Body of pancreas (tissue), 4 donors: ENCODE data around the gene MAML3. TPM values are rescaled to one million over a fixed set of nuclear protein-coding genes. Genes with fewer than 3 reads are reported as not detected.

Experiments
- ATAC-seq: fragments of 150-250 bp; one replicate; pipeline ENCODE4 v1.9.1; 2016
- DNase-seq, 4 donors: peaks; one replicate each; pipeline ENCODE4 v3.0.0-alpha.2; 2019
- H3K27ac ChIP-seq, 4 donors: fragments of 200-600 bp; sonication (generic); 1 replicate in 3 of 4; 2 replicates in 1 of 4; pipeline versions ENCODE4 v1.5.1 to v1.6.1; 2016 to 2019; ENCODE audit warnings: mild to moderate bottlenecking in 1 of 4, mixed read lengths in 1 of 4, moderate library complexity in 1 of 4
- H3K27me3 ChIP-seq, 2 donors: fragments of 200-600 bp; sonication (generic); one replicate each; pipeline ENCODE4 v1.6.0; 2016; ENCODE audit warnings: mild to moderate bottlenecking in 1 of 2
- H3K36me3 ChIP-seq, 2 donors: fragments of 200-600 bp; sonication (generic); replicated peaks in 1 of 2; 2 replicates each; pipeline ENCODE4 v1.5.1; 2016; ENCODE audit warnings: low read depth in 2 of 2; ENCODE audit not compliant: insufficient read depth in 1 of 2
- H3K4me1 ChIP-seq: fragments of 200-600 bp; sonication (generic); one replicate; pipeline ENCODE4 v1.6.0; 2016
- H3K4me3 ChIP-seq, 2 donors: fragments of 200-600 bp; sonication (generic); 1 replicate in 1 of 2; 2 replicates in 1 of 2; pipeline ENCODE4 v1.5.1; 2016 to 2019
- H3K9me3 ChIP-seq, 3 donors: fragments of 200-600 bp; sonication (generic); 1 replicate in 2 of 3; 2 replicates in 1 of 3; pipeline ENCODE4 v1.5.1; 2016
- POLR2A ChIP-seq, 3 donors: fragments of 450-650 bp; IDR thresholded peaks; one replicate each; pipeline ENCODE4 v1.6.1; 2016; ENCODE audit warnings: antibody characterized with exemption in 3 of 3, mild to moderate bottlenecking in 2 of 3
- WGBS, 2 donors: methylation state at CpG; one replicate each; pipeline ENCODE4 v1.1.5; 2017; 5-methylcytosine and 5-hydroxymethylcytosine counted together
- intact Hi-C: fragments of 100-400 bp; cut with DNase I; formaldehyde crosslinking; loops from one replicate; pipeline ENCODE4 v1.15.1; 2023
- total RNA-seq, 2 donors: library from RNA; depleted of rRNA; stranded (reverse); fragments of >200 nt; gene quantifications; one replicate each; pipeline ENCODE4 v1.1.0, GENCODE V29; 2016
- TF ChIP-seq, protein P1 (sequence below), 7 experiments: fragments of 450-650 bp in 4 of 7; fragments of 200-600 bp in 3 of 7; sonication (generic) in 3 of 7; IDR thresholded peaks; one replicate each; pipeline ENCODE4 v1.5.1; 2016 to 2019; ENCODE audit warnings: antibody characterized with exemption in 7 of 7

The MAML3 gene
- total RNA-seq, 2 donors from 2014 or later: 11.2 to 11.4 TPM

DNA sequence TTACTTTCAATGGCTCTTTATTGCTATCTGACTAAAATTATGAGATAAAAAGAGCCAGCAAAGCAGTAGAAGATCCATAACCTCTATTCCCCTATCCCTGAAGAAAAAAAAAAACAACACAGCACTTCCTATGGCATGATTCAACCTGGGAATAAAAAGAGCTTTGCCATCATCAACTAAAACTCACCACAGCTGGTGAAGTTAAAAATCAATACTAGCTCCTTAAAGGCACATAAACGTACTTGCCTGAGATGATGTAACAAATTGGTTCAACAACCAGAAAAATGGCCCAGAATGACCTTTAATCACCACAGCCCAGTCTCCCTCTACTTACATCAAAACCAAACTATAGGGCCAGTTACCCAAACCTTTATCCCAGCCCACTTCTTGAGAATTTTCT is 153.8 kb downstream of the MAML3 start:
- ATAC-seq: no peak
- TF ChIP-seq POLR2A (IDR thresholded peaks at IDR 0.05): no peak
- TF ChIP-seq, protein P1, sequence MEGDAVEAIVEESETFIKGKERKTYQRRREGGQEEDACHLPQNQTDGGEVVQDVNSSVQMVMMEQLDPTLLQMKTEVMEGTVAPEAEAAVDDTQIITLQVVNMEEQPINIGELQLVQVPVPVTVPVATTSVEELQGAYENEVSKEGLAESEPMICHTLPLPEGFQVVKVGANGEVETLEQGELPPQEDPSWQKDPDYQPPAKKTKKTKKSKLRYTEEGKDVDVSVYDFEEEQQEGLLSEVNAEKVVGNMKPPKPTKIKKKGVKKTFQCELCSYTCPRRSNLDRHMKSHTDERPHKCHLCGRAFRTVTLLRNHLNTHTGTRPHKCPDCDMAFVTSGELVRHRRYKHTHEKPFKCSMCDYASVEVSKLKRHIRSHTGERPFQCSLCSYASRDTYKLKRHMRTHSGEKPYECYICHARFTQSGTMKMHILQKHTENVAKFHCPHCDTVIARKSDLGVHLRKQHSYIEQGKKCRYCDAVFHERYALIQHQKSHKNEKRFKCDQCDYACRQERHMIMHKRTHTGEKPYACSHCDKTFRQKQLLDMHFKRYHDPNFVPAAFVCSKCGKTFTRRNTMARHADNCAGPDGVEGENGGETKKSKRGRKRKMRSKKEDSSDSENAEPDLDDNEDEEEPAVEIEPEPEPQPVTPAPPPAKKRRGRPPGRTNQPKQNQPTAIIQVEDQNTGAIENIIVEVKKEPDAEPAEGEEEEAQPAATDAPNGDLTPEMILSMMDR (IDR thresholded peaks at IDR 0.05): no peak
- 12 to 25% methylated on average over 1 of the region's 1 CpG for WGBS, 2 donors
- no peaks in the 10 kb centered on the region for H3K36me3 ChIP-seq
- no peaks in the 10 kb centered on the region for H3K9me3 ChIP-seq
- H3K4me1 ChIP-seq: peaks cover 24% of the 10 kb centered on the region
- intact Hi-C loops: no loop called here
- no peak overlapping the region for H3K27ac ChIP-seq
- DNase-seq: no peak
- no peak overlapping the region for H3K4me3 ChIP-seq
- no peaks in the 10 kb centered on the region for H3K27me3 ChIP-seq

DNA sequence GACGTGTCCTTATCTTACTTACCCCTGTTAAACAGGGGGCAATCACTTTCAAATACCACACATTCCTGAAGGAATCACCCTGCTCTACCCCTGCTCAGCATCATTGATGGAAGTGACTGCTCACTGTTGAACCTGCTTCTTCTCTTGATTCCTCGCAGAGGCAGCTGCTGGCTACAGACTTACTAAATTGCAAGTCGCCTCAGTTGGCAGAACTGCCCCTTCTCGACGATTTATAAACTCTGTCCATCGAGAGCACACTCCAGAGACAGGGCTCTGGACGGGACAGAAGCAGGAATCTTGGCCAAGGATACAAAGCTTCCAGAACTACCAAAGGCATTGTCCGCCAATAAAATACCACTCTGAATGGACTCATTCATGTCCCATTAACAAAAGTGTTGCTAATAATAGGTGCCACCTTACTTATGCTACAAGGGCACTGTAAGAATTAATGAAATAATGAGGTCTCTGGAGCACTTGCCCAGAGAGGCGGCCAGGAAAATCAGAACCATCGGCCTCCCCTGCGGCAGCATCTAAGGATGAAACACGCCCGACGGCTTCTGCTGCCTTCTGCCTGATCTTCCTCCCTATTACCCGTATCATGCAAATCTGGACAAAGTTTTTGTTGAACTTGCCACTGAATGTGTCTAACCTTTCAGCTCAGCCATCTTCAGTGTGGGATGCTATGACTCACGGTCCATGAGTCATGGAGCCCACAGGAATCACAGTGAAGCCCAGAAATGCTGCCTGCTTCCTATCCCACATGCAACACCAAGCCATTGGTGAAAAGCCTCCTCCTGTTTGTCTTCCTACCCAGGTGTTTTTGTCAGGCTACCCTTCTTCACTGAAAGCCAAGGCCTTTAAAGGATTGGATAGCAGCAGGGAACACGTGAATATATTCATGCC is 164.9 kb downstream of the MAML3 start:
- Histone ChIP-seq H3K36me3 (no peaks in the 10 kb centered on the region), H3K27me3 (no peaks in the 10 kb centered on the region), H3K27ac (no peak overlapping the region), H3K4me3 (no peak overlapping the region), H3K9me3 (no peaks in the 10 kb centered on the region), H3K4me1 (peaks cover 27% of the 10 kb centered on the region)
- intact Hi-C loops: no loop called here
- peak; percentile 45 for ATAC-seq
- TF ChIP-seq, protein P1 (IDR thresholded peaks at IDR 0.05): no peak
- TF ChIP-seq POLR2A (IDR thresholded peaks at IDR 0.05): no peak
- peak in 3 of 4 donors; percentile 26 to 64 (median 35) for DNase-seq
- 80 to 82% methylated on average over 17 of the region's 17 CpGs for WGBS, 2 donors

DNA sequence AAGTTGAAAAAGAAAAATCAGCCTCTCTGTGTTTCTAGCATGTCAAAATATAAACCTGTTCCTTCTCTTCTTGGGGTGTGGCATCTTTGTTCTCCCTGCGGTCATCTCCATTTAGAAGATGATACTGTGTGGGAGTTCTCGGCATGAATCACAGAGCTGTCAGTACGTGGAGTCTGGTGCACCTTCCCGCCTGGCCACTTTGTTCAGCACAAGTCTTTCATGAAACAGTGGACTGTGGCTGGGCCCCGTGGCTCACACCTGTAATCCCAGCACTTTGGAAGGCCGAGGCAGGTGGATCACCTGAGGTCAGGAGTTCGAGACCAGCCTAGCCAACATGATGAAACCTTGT is 166.5 kb downstream of the MAML3 start:
- ATAC-seq (no peak), DNase-seq (no peak)
- Histone ChIP-seq H3K9me3 (no peaks in the 10 kb centered on the region), H3K36me3 (no peaks in the 10 kb centered on the region), H3K27ac (peak overlapping the region in 1 of 4 donors; percentile 39), H3K27me3 (no peaks in the 10 kb centered on the region), H3K4me3 (no peak overlapping the region), H3K4me1 (peaks cover 27% of the 10 kb centered on the region)
- 85 to 94% methylated on average over 5 to 7 of the region's 7 CpGs for WGBS, 2 donors
- TF ChIP-seq, protein P1 (IDR thresholded peaks at IDR 0.05): no peak
- TF ChIP-seq POLR2A (IDR thresholded peaks at IDR 0.05): no peak
- intact Hi-C loops: no loop called here

DNA sequence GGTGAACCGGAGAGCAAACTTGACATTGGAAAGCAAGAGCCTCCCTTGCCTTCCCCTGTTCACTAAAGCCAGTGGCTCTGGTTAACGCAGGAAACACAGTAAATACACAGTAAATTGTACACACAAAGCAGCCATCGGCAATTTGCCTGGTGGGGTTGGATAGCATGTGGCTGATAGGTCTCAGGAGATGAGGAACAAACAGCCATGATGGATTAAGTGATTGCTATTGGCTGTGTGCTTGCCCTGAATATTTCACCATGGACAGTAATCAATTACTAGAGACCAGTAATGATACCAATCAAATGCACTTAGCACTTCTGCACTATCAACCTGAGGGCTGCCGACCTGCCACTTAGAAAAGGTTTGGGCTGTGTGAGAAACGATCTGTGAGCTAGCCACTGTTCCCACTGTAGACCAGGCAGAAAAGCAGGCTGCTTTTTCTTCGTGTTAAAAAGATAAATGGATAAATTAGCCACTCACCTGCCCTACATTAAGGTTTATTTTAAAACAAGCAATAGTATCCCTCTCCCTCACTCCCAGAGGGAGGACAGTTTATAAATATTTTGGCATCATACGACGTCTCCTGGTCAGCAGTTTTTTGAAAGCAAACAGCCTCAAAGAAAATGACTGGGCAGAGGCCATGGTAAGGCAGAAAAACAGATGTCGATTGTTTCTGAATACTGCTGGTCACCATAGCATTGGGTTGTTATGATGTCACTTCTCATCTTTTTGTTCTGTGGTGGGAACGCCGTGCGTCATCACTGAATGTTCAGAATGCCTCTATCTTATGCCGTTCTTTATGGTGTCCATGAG is 167.1 kb downstream of the MAML3 start:
- Histone ChIP-seq H3K9me3 (no peaks in the 10 kb centered on the region), H3K4me3 (no peak overlapping the region), H3K27ac (peak overlapping the region in 1 of 4 donors; percentile 39), H3K36me3 (no peaks in the 10 kb centered on the region), H3K27me3 (no peaks in the 10 kb centered on the region), H3K4me1 (peaks cover 27% of the 10 kb centered on the region)
- 57 to 59% methylated on average over 13 of the region's 13 CpGs for WGBS, 2 donors
- DNase-seq (no peak), ATAC-seq (no peak)
- intact Hi-C loops: no loop called here
- TF ChIP-seq POLR2A (IDR thresholded peaks at IDR 0.05): no peak
- TF ChIP-seq, protein P1 (IDR thresholded peaks at IDR 0.05): no peak
